DMS114 treated with DMSO at 0.1 percent for 48 hours (cell line): ENCODE results near the gene SMIM45.

Experiments
- DNase-seq: peaks from one replicate; lab custom pipeline; 2025; ENCODE audit not compliant: unreplicated experiment; lab: John Stamatoyannopoulos, UW

SMIM45 gene

DNA sequence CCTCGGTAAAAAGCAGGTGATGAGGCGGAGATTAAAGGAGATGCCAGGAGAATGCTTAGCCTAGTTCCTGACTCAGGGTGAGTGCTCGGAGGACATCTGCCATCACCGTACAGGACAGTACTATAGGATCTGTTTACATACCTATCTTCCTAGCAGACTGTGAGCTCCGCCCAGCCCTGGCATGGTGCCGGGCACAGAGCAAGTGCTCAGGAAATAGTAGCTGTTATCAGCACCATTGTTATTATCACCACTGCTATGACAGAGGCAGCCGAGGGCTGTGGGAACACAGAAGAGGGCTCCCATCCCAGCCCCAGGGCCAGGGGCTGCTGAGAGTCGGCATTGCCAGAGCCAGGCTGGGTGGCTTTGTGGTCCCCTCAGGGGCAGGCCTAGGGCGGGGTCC, 16.7 kb downstream of the SMIM45 start:
- no peak for DNase-seq

DNA sequence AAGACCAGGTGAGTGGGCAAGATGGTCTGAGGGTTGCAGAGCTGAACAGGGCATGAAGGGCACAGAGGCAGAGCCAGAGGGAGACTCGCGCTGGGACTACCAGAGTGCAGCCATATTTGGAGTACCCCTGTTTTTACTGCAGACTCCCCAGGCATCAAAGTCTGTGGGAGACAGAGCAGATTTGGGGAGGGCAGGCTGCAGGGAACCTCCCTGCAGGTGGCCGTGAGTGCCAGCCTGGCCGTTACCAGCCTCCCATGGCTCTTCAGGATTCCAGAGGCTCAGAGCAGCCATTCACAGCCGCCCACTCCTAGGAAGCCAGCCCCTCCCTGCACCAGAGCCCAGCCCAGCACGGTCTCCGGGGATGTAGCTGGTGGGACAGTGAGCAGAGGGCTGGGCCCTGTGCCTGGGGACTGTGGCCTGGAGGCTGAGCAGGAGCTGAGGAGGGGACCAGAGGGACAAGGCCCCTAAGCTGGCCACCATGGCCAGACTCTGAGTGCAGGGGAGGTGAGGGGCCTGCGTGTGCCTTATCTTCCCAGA, 17.2 kb downstream of the SMIM45 start, which contains the start of gene SEPTIN3:
Gene SEPTIN3 (plus strand): TSS at position 334 of the 537 bp plus-strand sequence. CDS start 2,050 bp downstream, outside the sequence.
- DNase-seq = no peak

DNA sequence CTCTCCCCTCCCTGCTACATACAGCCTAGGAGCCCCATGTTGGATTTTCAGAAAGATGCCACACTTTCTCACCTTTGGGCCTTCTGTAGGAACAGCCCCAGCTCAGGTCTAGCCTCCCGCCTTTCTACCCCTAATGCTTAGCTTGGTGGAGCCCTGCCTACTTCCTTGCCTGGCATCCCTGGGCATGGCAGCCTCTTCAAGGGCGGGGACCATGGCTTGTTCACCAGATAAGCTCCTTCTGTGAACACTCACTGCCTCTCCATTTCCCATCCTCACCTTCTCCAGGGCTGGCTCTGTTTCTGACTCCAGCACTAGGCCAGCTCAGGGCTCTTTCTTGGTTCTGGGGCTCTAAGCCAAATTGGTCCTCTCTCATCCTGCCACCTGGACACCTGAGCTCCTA, 18.7 kb downstream of the SMIM45 start:
- no peak for DNase-seq

DNA sequence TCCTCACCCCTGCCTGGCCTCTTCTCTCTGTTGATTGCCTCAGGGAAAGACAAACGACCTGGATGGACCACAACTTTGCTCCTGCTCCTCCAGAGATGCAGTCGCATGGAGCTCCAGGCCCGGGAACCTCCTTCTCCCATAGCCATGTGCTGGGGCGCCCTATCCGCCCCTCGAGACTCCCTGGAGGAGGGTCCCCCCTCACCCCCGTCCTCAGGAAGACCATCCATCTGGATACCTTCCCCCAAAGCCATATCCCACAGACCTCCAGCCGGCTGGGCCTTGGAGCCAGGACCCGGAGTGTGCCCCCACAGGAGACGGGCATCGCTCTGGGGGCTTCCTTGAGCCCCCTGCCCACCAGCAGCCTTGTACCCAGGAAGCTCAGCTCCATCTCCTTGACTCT, 19.5 kb downstream of the SMIM45 start:
- DNase-seq = no peak

DNA sequence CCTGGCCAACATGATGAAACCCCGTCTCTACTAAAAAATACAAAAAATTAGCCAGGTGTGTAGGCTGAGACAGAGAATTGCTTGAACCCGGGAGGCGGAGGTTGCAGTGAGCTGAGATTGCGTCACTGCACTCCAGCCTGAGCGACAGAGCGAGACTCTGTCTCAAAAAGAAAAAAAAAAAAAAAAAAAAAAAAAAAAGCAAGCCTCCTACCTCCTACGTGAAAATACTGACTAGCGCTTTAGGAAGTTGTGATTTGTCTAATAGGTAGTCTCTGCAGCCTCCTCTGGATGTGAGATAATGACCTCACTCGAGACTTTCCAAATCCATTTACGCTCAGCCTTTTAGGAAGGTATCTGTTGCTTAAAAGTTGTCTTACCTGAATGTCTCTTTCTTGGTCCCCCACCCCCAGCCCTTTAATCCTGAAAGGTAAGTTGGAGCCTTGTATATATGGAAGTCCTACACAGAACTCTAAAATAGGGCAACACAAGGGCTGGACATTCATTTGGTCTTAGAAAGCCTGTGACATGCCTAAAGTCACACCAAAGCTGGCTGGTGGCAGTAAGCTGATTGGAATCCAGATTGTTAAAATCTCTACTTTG, 22.8 kb downstream of the SMIM45 start:
- DNase-seq = no peak

GRCh38 chr22:41975299-41976069, 23.5 kb downstream of the SMIM45 start:
- DNase-seq = no peak

DNA sequence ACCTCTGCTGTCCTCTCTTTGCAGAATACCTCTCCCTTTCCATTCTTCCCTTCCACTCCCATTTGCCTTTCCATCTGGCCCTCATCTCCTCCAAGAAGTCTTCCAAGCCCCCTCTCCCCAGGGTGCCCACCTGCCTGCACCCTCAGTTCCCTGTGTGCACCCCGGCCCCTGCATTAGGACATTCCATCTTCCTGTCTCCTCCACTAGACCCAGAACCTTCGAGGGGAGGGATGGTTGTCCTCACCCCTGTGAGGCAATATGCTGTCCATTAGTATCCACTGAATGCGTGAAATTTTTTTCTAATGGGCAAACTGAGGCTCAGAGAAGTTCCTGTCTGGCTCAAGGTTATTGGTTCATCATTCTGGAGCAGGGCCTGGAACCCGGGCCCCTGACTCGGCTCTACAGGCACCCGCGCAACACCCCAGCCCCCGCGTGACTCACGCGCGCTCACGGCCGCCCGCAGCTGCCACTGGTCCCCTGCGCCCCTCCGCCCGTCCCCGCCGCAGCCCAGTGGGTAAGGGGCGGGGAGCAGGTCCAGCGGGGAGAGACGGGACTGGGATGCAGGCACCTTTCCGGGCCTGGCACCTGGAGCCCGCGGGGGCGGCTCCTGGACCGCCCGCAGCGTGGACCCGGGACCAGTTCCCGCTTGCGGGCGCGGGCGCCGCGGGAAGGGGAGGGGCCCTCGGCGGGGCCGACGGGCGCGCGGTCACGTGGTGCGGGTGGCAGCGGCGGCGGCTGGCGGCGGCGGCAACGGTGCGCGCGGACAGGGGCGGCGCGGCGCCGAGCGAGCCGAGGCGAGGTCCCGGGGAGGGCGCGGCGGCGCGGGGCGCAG, 24.3 kb downstream of the SMIM45 start:
- no peak for DNase-seq

DNA sequence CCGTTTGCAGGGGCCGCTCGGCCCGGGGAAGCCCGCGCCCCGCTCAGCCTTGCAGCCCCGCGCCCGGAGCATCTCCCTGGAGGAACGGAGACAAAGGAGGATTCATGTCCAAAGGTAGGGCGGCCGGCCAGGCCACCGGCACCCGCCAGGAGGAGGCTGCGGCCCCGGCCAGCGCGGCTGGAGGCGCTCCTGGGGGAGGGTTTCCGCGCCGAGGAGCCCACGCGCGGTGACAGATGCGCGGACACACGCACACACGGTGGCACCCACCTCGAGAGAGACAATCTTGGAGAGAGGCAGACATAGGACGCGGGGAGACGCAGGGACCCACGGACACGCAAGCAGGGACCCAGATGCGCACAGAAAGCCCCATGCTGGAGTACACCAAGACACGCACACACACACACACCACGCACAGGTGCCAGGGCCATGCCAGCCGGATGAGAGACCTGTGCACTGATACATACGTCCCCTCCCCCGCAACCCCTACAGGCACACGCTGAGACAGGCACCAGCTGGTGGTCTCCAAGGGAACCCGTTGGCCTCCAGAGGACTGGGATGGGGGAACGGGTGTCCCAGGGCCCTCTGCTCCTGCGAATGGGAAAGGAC, 25.1 kb downstream of the SMIM45 start:
- no peak for DNase-seq

GRCh38 chr22:41978732-41979131, 26.8 kb downstream of the SMIM45 start:
- DNase-seq = no peak

DNA sequence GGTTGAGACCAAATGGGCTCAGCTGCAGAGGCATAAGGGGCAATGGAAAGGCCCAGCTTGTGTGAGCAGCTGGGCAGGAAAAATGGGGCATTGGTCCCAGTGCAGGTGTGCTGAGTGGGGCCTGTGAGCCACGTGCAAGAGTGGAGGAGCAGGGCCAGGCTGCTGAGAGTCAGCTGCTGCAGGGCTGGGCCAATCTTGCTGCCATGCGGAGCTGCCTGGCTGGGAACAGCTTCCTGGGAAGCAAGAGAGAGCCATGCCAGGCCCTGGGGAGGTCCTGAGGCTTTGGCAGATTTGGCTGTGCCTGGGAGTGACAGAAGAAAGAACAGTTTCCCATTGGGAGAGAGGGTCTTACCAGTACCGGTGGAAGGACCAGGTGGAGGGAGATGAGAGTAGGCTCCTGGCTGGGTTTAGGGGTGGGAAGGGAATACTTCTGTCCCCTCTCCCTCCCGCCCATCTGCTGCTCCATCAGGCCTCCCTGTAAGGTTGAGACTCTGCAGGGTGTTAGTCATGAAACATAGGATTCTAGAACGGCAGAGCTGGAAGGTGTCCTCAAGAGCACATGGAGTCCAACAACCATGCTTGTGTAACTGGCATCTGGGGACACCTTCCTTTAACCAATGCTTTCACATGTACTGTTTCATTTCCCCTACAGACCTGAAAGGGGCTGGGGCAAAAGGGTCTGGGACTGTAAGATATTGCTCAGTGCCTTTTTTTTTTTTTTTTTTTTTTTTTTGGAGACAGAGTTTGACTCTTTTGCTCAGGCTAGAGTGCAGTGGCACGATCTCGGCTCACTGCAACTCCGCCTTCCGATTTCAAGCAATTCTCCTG, 27.7 kb downstream of the SMIM45 start:
- DNase-seq = no peak

DNA sequence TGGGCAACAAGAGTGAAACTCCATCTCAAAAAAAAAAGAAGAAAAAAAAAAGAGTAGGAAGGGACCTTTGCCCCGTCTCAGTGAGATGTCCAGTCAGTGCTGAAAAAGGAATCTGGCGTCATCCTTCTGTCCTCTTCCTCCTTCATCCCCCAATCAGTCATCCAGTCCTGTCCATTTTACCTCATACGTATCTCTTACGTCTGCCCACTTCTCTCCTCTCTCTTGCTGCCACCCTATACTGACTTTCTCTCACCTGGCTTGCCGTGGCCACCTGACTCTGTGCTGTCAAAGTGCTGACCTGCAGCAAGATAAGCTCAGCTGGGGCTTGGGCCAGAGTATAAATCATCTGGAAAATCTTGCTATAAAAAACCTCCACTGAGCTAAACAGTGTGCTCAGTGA, 30.9 kb downstream of the SMIM45 start:
- no peak for DNase-seq

- no peak for DNase-seq
Measured at GRCh38 chr22:41983513-41984405, 31.8 kb downstream of the SMIM45 start.

- no peak for DNase-seq
Measured at GRCh38 chr22:41987276-41987675, 35.3 kb downstream of the SMIM45 start.

- DNase-seq = no peak
Measured at GRCh38 chr22:41989246-41989645, 37.3 kb downstream of the SMIM45 start.

- DNase-seq = no peak
Measured at GRCh38 chr22:41991111-41991510, 39.2 kb downstream of the SMIM45 start.

DNA sequence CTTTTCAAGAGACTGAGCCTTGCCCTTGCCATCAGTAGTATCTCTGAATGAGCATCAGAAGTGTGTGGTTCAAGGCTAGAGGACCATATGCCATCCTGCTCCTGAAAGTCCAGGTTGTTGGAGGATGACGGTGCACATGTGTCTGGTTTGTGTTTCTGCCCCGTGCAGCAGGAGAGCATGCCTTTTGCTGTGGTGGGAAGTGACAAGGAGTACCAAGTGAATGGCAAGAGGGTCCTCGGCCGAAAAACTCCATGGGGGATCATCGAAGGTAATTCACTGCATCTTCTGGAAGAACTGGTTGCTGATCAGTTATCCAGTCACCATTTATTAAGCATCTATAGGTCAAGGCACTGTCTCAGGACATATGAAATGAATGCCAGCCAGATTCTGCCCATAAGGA, 40.5 kb downstream of the SMIM45 start:
- DNase-seq = no peak

GRCh38 chr22:41995211-41995610, 43.3 kb downstream of the SMIM45 start:
- no peak for DNase-seq

- DNase-seq = no peak
Measured at GRCh38 chr22:41996826-41997225, 44.9 kb downstream of the SMIM45 start.
